RWPE2 (cell line): Measurements from ENCODE around the gene KCND1.

Source experiments
- ATAC-seq: fragments of 200-7000 bp; cut with Tn5 transposase; 3 replicates; pipeline ENCODE4 v1.9.1; 2021; ENCODE audit warnings: low read depth
- DNase-seq: peaks from one replicate; pipeline ENCODE4 v3.0.0-alpha.2; 2020; ENCODE audit warnings: low spot score
- H3K27ac ChIP-seq: fragments of 450-650 bp; 2 replicates; pipeline ENCODE4 v1.5.1; 2017; ENCODE audit warnings: mild to moderate bottlenecking; ENCODE audit not compliant: poor library complexity, severe bottlenecking
- H3K27me3 ChIP-seq: fragments of 250-450 bp; sonication (Bioruptor Pico); 2 replicates; pipeline ENCODE4 v1.5.1; 2021; ENCODE audit warnings: mild to moderate bottlenecking, moderate library complexity; ENCODE audit not compliant: insufficient read depth, poor library complexity, severe bottlenecking
- H3K36me3 ChIP-seq: fragments of 250-450 bp; sonication (Bioruptor Pico); 2 replicates; pipeline ENCODE4 v1.5.1; 2020; ENCODE audit warnings: low read depth, mild to moderate bottlenecking, moderate library complexity
- H3K4me1 ChIP-seq: fragments of 250-450 bp; sonication (Bioruptor Pico); 2 replicates; pipeline ENCODE4 v1.5.1; 2021; ENCODE audit warnings: mild to moderate bottlenecking, moderate library complexity; ENCODE audit not compliant: insufficient read depth, poor library complexity, severe bottlenecking
- H3K4me3 ChIP-seq: fragments of 250-450 bp; sonication (Bioruptor Pico); 2 replicates; pipeline ENCODE4 v1.5.1; 2021; ENCODE audit warnings: mild to moderate bottlenecking, moderate library complexity; ENCODE audit not compliant: severe bottlenecking
- H3K9me3 ChIP-seq: fragments of 250-450 bp; sonication (Bioruptor Pico); 2 replicates; pipeline ENCODE4 v1.5.1; 2021; ENCODE audit warnings: mild to moderate bottlenecking, moderate library complexity; ENCODE audit not compliant: severe bottlenecking
- TF ChIP-seq, protein P1 (sequence below): fragments of 450-650 bp; IDR thresholded peaks from one replicate; pipeline ENCODE4 v1.5.1; 2017; ENCODE audit warnings: mild to moderate bottlenecking, moderate library complexity; ENCODE audit not compliant: poor library complexity, severe bottlenecking

KCND1 gene

DNA sequence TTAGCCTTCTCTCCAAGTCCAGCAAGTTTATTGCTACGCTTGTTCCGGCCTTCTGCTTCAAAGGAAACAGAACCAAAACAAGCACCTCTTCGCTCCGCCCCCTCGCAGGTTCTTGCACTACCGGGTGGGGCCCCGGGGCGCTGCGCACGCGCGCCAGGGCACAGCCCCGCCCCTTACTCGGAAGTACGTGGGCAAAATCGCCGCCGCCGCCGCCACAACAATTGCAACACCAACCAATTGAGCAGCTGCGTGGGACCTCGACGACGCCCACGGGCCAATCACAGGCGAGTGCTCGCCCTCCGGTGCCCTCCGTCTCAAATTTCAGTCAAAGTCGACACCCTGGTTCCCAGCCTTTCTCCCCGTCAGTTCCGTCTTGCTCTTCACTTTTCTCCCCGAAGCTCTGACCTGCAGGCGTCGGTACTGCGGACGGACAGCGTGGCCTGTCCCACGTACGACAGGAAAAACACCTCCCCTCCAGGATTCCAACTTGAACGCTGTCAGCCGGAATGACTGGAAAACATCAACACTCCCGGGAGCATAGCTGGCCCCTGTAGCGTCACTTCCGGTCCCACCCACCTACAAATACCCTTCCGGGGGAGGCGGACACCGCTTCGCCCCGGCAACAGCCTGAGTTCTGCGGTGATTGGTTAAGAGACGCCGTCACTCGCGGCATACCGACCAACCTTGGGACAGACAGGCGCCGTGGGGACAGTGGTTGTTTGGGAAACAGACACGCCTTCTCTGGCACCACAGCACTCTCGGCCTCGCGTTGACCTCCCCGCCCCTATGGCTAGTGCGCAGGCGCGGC lies 13.6 kb downstream of the KCND1 start:
- Histone ChIP-seq H3K4me1 (no peaks in the 10 kb centered on the region), H3K27ac (peak overlapping the region; percentile 78), H3K36me3 (peaks cover 10% of the 10 kb centered on the region; the same call in 1 of the 2 replicates), H3K4me3 (peak overlapping the region; percentile 50), H3K9me3 (no peaks in the 10 kb centered on the region), H3K27me3 (no peaks in the 10 kb centered on the region)
- peak; percentile 92 for DNase-seq
- peak; percentile 87 for ATAC-seq
- TF ChIP-seq, protein P1, sequence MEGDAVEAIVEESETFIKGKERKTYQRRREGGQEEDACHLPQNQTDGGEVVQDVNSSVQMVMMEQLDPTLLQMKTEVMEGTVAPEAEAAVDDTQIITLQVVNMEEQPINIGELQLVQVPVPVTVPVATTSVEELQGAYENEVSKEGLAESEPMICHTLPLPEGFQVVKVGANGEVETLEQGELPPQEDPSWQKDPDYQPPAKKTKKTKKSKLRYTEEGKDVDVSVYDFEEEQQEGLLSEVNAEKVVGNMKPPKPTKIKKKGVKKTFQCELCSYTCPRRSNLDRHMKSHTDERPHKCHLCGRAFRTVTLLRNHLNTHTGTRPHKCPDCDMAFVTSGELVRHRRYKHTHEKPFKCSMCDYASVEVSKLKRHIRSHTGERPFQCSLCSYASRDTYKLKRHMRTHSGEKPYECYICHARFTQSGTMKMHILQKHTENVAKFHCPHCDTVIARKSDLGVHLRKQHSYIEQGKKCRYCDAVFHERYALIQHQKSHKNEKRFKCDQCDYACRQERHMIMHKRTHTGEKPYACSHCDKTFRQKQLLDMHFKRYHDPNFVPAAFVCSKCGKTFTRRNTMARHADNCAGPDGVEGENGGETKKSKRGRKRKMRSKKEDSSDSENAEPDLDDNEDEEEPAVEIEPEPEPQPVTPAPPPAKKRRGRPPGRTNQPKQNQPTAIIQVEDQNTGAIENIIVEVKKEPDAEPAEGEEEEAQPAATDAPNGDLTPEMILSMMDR, result no peak

GRCh38 chrX:48957477-48957826 lies 14.2 kb downstream of the KCND1 start, which contains the start of gene OTUD5:
Gene OTUD5, minus strand, starts transcription at chrX:48957607. Its CDS starts 37 bp downstream, at chrX:48957570.
- no peaks in the 10 kb centered on the region for H3K27me3 ChIP-seq
- no peaks in the 10 kb centered on the region for H3K9me3 ChIP-seq
- peaks cover 11% of the 10 kb centered on the region; the same call in 1 of the 2 replicates for H3K36me3 ChIP-seq
- peak within 1 kb of the TSS; percentile 78 for H3K27ac ChIP-seq
- DNase-seq (no peak), ATAC-seq (peak; percentile 55)
- TF ChIP-seq, protein P1, result no peak
- H3K4me3 ChIP-seq, result peak within 1 kb of the TSS; percentile 50
- no peaks in the 10 kb centered on the region for H3K4me1 ChIP-seq

- no peak for DNase-seq
- Histone ChIP-seq H3K9me3 (no peaks in the 10 kb centered on the region), H3K4me3 (peak overlapping the region; percentile 50), H3K4me1 (no peaks in the 10 kb centered on the region), H3K27me3 (no peaks in the 10 kb centered on the region), H3K27ac (peak overlapping the region; percentile 78), H3K36me3 (peaks cover 15% of the 10 kb centered on the region; the same call in 1 of the 2 replicates)
- TF ChIP-seq, protein P1, result no peak
- no peak for ATAC-seq
Observed at GRCh38 chrX:48956728-48957414, 14.8 kb downstream of the KCND1 start.

GRCh38 chrX:48948589-48948988 lies 23.1 kb downstream of the KCND1 start:
- Histone ChIP-seq H3K4me1 (no peaks in the 10 kb centered on the region), H3K27ac (no peak overlapping the region), H3K9me3 (no peaks in the 10 kb centered on the region), H3K4me3 (no peak overlapping the region), H3K36me3 (0 out of 2 replicates have a peak, but pooled peaks cover 5% of the 10 kb centered on the region), H3K27me3 (no peaks in the 10 kb centered on the region)
- ATAC-seq (no peak), DNase-seq (no peak)
- TF ChIP-seq, protein P1, result no peak
